Right atrium auricular region (tissue), 2 donors: ENCODE results near the gene FOXL2NB. TPM values are rescaled to one million over a fixed set of nuclear protein-coding genes. Genes with fewer than 3 reads are reported as not detected.

Source experiments
- DNase-seq: peaks from one replicate; pipeline ENCODE4 v3.0.0-alpha.2; 2019; ENCODE audit warnings: low spot score
- H3K27ac ChIP-seq, 2 donors: fragments of 200-600 bp; sonication (generic); 1 replicate in 1 of 2; 2 replicates in 1 of 2; pipeline ENCODE4 v1.5.1; 2016 to 2019
- H3K27me3 ChIP-seq, 2 donors: fragments of 200-600 bp; sonication (generic); one replicate each; pipeline versions ENCODE4 v1.5.1 to v1.6.0; 2017 to 2019
- H3K36me3 ChIP-seq: fragments of 200-600 bp; sonication (generic); one replicate; pipeline ENCODE4 v1.5.1; 2016
- H3K4me1 ChIP-seq, 2 donors: fragments of 200-600 bp; sonication (generic); one replicate each; pipeline versions ENCODE4 v1.5.1 to v1.6.0; 2017 to 2019
- H3K4me3 ChIP-seq, 2 donors: fragments of 200-600 bp; sonication (generic); 1 replicate in 1 of 2; 2 replicates in 1 of 2; pipeline ENCODE4 v1.5.1; 2017 to 2019; ENCODE audit warnings: mild to moderate bottlenecking in 1 of 2, moderate library complexity in 1 of 2
- H3K9me3 ChIP-seq, 2 donors: fragments of 200-600 bp; sonication (generic); one replicate each; pipeline ENCODE4 v1.5.1; 2019
- total RNA-seq, 2 donors: library from RNA; depleted of rRNA; stranded (reverse); fragments of >200 nt; gene quantifications; one replicate each; pipeline ENCODE4 v1.1.0, GENCODE V29; 2016
- TF ChIP-seq, protein P1 (sequence below), 2 donors: fragments of 200-600 bp; sonication (generic); IDR thresholded peaks; one replicate each; pipeline ENCODE4 v1.5.1; 2019; ENCODE audit warnings: antibody characterized with exemption in 2 of 2

FOXL2NB gene
- total RNA-seq, 2 donors from 2014 or later, result not detected

DNA sequence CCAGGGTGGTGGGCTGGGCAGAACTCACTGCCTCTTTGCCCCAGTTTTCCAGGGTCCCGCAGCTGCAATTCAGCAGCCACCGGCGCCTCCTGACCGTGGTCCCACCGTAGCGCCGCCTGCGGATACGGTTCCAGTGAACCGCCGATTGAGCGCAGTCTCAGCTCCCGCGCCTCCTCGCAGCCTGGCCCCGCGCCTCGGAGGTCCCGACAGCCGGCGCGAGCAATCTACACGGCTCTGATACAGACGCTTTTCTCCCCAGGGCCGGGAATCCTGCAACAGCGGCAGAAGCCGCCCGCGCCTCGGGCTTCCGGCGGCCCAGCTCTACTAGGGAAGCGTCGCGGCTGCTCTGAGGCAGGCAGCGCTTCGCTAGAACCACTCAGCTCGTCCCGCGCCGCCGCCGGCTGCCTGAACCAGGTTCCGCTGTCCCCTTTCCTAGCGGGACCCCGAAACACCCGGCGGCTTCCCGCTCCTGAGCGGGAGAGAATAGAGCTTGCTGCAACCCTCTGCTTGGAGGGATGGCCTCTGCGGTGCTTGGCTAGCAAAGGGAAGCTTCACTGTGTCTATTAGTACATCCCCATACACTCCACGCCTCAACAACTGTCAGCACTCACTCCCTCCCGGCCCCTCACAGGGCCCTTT, 3.1 kb downstream of the FOXL2NB start:
- peak overlapping the region; percentile 16 to 42 for H3K4me3 ChIP-seq
- peaks cover 0 to 38% of the 10 kb centered on the region in 2 donors for H3K4me1 ChIP-seq
- H3K27me3 ChIP-seq, result peaks cover 21 to 52% of the 10 kb centered on the region in 2 donors
- H3K27ac ChIP-seq, result no peak overlapping the region
- H3K9me3 ChIP-seq, result no peaks in the 10 kb centered on the region
- DNase-seq, result no peak
- TF ChIP-seq, protein P1, sequence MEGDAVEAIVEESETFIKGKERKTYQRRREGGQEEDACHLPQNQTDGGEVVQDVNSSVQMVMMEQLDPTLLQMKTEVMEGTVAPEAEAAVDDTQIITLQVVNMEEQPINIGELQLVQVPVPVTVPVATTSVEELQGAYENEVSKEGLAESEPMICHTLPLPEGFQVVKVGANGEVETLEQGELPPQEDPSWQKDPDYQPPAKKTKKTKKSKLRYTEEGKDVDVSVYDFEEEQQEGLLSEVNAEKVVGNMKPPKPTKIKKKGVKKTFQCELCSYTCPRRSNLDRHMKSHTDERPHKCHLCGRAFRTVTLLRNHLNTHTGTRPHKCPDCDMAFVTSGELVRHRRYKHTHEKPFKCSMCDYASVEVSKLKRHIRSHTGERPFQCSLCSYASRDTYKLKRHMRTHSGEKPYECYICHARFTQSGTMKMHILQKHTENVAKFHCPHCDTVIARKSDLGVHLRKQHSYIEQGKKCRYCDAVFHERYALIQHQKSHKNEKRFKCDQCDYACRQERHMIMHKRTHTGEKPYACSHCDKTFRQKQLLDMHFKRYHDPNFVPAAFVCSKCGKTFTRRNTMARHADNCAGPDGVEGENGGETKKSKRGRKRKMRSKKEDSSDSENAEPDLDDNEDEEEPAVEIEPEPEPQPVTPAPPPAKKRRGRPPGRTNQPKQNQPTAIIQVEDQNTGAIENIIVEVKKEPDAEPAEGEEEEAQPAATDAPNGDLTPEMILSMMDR (IDR thresholded peaks at IDR 0.05), result no peak
- H3K36me3 ChIP-seq, result no peaks in the 10 kb centered on the region

DNA sequence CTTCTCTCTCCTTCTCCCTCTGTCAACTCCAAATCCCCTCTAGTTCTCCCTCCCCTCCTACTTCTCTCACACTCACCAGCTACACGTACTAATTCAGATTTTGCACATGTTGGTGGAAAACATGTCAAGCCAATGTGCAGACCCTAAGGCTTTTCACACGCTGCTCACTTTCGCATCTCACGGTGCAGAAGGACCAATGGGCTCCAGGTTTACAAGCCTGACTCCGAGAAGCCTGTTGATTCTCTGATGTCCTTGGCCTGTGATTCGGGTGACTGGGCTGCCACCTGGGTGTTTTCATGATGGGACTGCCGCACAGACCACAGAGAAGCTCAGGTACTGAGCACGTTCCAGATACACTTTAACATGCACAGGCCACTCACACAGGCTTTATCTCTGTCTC, 3.7 kb downstream of the FOXL2NB start:
- no peak for DNase-seq
- H3K4me3 ChIP-seq, result peak overlapping the region in 1 of 2 donors; percentile 42

DNA sequence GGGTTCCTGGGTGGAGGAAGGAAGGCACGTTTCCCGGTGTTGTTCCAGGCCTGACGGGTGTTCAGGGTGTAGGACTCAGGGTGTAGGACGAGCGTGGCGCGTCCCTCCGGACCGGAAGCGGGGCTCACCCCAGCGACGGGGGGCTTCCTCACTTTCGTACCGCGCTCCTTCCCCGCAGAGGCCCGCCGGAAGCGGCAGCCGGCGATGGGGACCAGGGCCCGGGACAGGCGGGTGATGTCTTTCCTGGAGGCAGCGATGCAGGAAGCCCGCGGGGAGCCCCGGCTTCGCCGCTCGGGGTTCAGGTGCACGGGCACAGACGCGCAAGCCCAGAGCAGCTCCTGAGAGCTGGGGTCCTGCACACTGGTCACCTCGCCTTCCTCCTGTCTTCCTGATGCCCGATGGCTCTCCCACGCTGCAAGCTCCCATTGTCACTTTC, 13.4 kb downstream of the FOXL2NB start:
- no peak overlapping the region for H3K4me3 ChIP-seq
- peaks cover 0 to 6% of the 10 kb centered on the region in 2 donors for H3K4me1 ChIP-seq
- TF ChIP-seq, protein P1 (IDR thresholded peaks at IDR 0.05), result no peak
- no peaks in the 10 kb centered on the region for H3K36me3 ChIP-seq
- no peak overlapping the region for H3K27ac ChIP-seq
- no peak for DNase-seq
- peaks cover 7 to 21% of the 10 kb centered on the region in 2 donors for H3K27me3 ChIP-seq
- peaks cover 0 to 19% of the 10 kb centered on the region in 2 donors for H3K9me3 ChIP-seq

More for the DNA sequence above, 3.7 kb downstream of the FOXL2NB start:
- H3K27me3 ChIP-seq, result peaks cover 18 to 48% of the 10 kb centered on the region in 2 donors
- H3K36me3 ChIP-seq, result no peaks in the 10 kb centered on the region
- TF ChIP-seq, protein P1 (IDR thresholded peaks at IDR 0.05), result no peak
- no peaks in the 10 kb centered on the region for H3K9me3 ChIP-seq
- H3K27ac ChIP-seq, result no peak overlapping the region
- H3K4me1 ChIP-seq, result peaks cover 0 to 34% of the 10 kb centered on the region in 2 donors

DNA sequence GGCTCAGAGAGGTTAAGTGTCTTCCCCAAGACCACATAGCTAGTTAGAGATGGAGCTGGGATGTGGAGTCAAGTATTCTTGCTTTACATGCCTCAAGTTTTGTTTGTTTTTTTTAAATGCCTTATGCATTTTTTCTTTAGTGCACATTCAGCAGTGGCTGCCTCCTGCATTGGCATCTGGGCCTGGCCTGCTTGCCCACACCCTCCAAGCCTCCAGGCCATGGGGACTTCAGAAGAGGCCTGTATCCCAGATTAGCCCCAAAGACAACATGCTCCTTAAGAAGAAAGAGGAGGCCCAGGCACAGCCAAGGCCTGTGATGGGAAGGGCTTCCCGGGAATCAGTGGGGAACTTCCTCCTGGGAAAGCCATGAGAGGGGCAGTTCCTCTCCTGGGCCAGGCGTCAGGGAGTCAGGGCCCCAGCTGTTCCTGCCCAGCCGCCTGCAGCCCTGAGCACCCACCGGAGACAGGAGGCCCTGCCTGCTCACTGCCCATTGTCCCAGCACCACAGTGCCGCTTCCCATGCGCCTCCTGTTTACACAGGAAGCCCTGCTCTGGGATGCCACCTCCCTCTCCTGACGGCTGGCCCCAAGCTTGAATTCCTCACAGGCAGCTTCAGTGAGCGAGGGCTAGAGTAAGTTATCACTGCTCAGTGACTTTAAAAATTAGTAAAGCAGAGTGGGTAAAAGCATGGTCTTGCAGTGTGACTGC, 16.0 kb downstream of the FOXL2NB start:
- no peak overlapping the region for H3K27ac ChIP-seq
- peaks cover 7 to 21% of the 10 kb centered on the region in 2 donors for H3K27me3 ChIP-seq
- H3K4me1 ChIP-seq, result peaks cover 0 to 6% of the 10 kb centered on the region in 2 donors
- TF ChIP-seq, protein P1 (IDR thresholded peaks at IDR 0.05), result no peak
- H3K4me3 ChIP-seq, result no peak overlapping the region
- H3K36me3 ChIP-seq, result no peaks in the 10 kb centered on the region
- peaks cover 0 to 27% of the 10 kb centered on the region in 2 donors for H3K9me3 ChIP-seq
- no peak for DNase-seq

DNA sequence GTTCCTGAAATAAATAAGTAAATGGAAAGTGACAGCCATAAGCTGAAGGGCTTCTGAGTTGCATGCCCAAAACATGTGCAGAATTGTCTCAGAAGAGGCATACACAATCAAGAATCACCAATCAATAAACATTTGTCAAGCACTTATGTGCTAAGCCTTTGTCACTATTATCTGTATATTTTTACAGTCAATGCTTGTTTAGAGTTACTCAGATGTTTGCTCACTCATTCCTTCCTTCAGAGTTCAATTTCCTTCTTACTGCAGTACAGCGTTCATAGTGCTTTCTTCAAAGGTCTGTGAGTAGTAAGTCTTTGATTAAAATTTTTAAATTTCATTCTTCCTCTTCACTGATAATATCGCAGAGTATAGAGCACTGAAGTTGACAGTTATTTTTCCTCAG, 17.2 kb downstream of the FOXL2NB start:
- peaks cover 0 to 27% of the 10 kb centered on the region in 2 donors for H3K9me3 ChIP-seq
- H3K4me3 ChIP-seq, result no peak overlapping the region
- no peaks in the 10 kb centered on the region for H3K36me3 ChIP-seq
- H3K4me1 ChIP-seq, result peaks cover 0 to 6% of the 10 kb centered on the region in 2 donors
- DNase-seq, result no peak
- no peak overlapping the region for H3K27ac ChIP-seq
- H3K27me3 ChIP-seq, result peaks cover 7 to 21% of the 10 kb centered on the region in 2 donors
- TF ChIP-seq, protein P1 (IDR thresholded peaks at IDR 0.05), result no peak
